HG03558 (cell line): Measurements from ENCODE around the gene ATP8A2.

Experiments
- ATAC-seq: cut with Tn5 transposase; IDR thresholded peaks from one replicate; pipeline ENCODE4 v1.9.1; 2021; ENCODE audit warnings: moderate number of reproducible peaks; ENCODE audit not compliant: unreplicated experiment; ENCODE audit errors: extremely low read depth

ATP8A2 gene

GRCh38 chr13:25973576-25973975 is 601.8 kb downstream of the ATP8A2 start:
- no peak for ATAC-seq

- ATAC-seq, result no peak
Measured at GRCh38 chr13:25977216-25977615, 605.4 kb downstream of the ATP8A2 start.

- ATAC-seq, result no peak
Measured at GRCh38 chr13:25977671-25978070, 605.9 kb downstream of the ATP8A2 start.

GRCh38 chr13:25978961-25979360 is 607.2 kb downstream of the ATP8A2 start:
- no peak for ATAC-seq

- no peak for ATAC-seq
Measured at GRCh38 chr13:25979371-25979770, 607.6 kb downstream of the ATP8A2 start.

- ATAC-seq, result no peak
Measured at GRCh38 chr13:25980255-25980654, 608.5 kb downstream of the ATP8A2 start.

GRCh38 chr13:25981060-25981459 is 609.3 kb downstream of the ATP8A2 start:
- no peak for ATAC-seq

GRCh38 chr13:25982907-25983306 is 611.1 kb downstream of the ATP8A2 start:
- ATAC-seq, result no peak

GRCh38 chr13:25987987-25988386 is 616.2 kb downstream of the ATP8A2 start:
- ATAC-seq, result no peak

- ATAC-seq, result no peak
Measured at GRCh38 chr13:25988661-25989060, 616.9 kb downstream of the ATP8A2 start.

- ATAC-seq, result no peak
Measured at GRCh38 chr13:25990801-25991200, 619.0 kb downstream of the ATP8A2 start.

- ATAC-seq, result no peak
Measured at GRCh38 chr13:25992076-25992475, 620.3 kb downstream of the ATP8A2 start.

GRCh38 chr13:26007261-26008125 is 635.7 kb downstream of the ATP8A2 start:
- ATAC-seq, result no peak

- no peak for ATAC-seq
Measured at GRCh38 chr13:26010487-26011207, 638.9 kb downstream of the ATP8A2 start.

GRCh38 chr13:26011208-26011573 is 639.4 kb downstream of the ATP8A2 start:
- ATAC-seq, result no peak

GRCh38 chr13:26011996-26012821 is 640.4 kb downstream of the ATP8A2 start:
- ATAC-seq, result no peak

- ATAC-seq, result no peak
Measured at GRCh38 chr13:26012995-26013394, 641.2 kb downstream of the ATP8A2 start.

- no peak for ATAC-seq
Measured at GRCh38 chr13:26015271-26016125, 643.7 kb downstream of the ATP8A2 start.

GRCh38 chr13:26016189-26016588 is 644.4 kb downstream of the ATP8A2 start:
- no peak for ATAC-seq
